Testis (tissue), 3 donors: ENCODE data around the gene SCYGR5. TPM values are rescaled to one million over a fixed set of nuclear protein-coding genes. Genes with fewer than 3 reads are reported as not detected.

ENCODE experiments used
- DNase-seq: peaks from one replicate; pipeline ENCODE4 v3.0.0-alpha.2; 2019
- H3K27ac ChIP-seq, 2 donors: fragments of 200-600 bp; sonication (generic); one replicate each; pipeline ENCODE4 v1.5.1; 2019
- H3K27me3 ChIP-seq: fragments of 200-600 bp; sonication (generic); one replicate; pipeline ENCODE4 v1.5.1; 2019
- H3K36me3 ChIP-seq: fragments of 200-600 bp; sonication (generic); one replicate; pipeline ENCODE4 v1.5.1; 2017; ENCODE audit warnings: low read depth; ENCODE audit errors: missing control alignments
- H3K4me1 ChIP-seq: fragments of 200-600 bp; sonication (generic); one replicate; pipeline ENCODE4 v1.5.1; 2019
- H3K4me3 ChIP-seq, 2 donors: fragments of 200-600 bp; sonication (generic); one replicate each; pipeline ENCODE4 v1.5.1; 2017 to 2019
- H3K9me3 ChIP-seq: fragments of 200-600 bp; sonication (generic); one replicate; pipeline ENCODE4 v1.5.1; 2017
- CTCF ChIP-seq, 3 experiments: fragments of 450-650 bp in 2 of 3; fragments of 200-600 bp in 1 of 3; sonication (generic) in 1 of 3; IDR thresholded peaks; one replicate each; pipeline ENCODE4 v1.5.1; 2016 to 2019; ENCODE audit warnings: antibody characterized with exemption in 3 of 3, mild to moderate bottlenecking in 2 of 3, moderate library complexity in 1 of 3
- POLR2A ChIP-seq: fragments of 450-650 bp; IDR thresholded peaks from one replicate; pipeline ENCODE4 v1.6.1; 2017; ENCODE audit warnings: antibody characterized with exemption, mild to moderate bottlenecking, moderate library complexity
- WGBS, 2 donors: methylation state at CpG; one replicate each; pipeline ENCODE4 v1.1.5; 2018; 5-methylcytosine and 5-hydroxymethylcytosine counted together
- intact Hi-C: fragments of 100-400 bp; cut with DNase I; formaldehyde crosslinking; loops from one replicate; pipeline ENCODE4 v1.15.1; 2023; ENCODE audit warnings: low total_unique reads
- polyA plus RNA-seq: library from polyadenylated mRNA; stranded (reverse); fragments of 350-450 nt; fragmentation: Illumina TruSeq; extraction: RNeasy Lipid Tissue Mini Kit (QIAGEN cat#74804); gene quantifications from one replicate; pipeline ENCODE4 v1.2.3, GENCODE V29; 2014; ENCODE audit warnings: low read depth, low replicate concordance; ENCODE audit not compliant: insufficient read depth
- total RNA-seq, 2 donors: library from RNA; depleted of rRNA; stranded (reverse); fragments of >200 nt; gene quantifications; one replicate each; pipeline ENCODE4 v1.2.3, GENCODE V29; 2016

Gene SCYGR5
- total and polyA plus RNA-seq, 3 donors from 2014 or later = not detected

DNA sequence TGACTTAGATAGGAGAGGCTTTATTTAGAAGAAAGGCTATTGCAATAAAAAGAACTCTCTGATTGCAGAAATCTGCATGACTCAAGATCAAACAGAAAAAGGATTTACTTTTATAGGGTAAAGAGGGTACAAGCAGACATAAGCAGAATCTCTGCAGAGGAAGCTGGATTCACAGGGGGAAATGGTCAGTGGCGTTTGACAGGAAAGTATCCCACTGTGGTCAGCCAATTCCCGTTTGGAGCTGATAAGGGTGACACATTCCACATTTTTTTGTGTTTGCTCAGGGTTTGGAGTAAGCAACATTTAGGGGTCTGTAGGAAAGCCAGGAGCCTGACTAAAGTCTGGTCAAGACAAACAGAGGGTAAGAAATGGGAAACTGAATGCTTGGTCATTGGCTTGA lies 23.9 kb upstream of the SCYGR5 start:
- Histone ChIP-seq H3K9me3 (no peaks in the 10 kb centered on the region), H3K27me3 (no peaks in the 10 kb centered on the region), H3K4me3 (no peak overlapping the region), H3K4me1 (no peaks in the 10 kb centered on the region), H3K27ac (no peak overlapping the region), H3K36me3 (no peaks in the 10 kb centered on the region)
- no peak for DNase-seq
- WGBS, 2 donors = 28 to 37% methylated on average over 2 of the region's 2 CpGs
- no peak for TF ChIP-seq POLR2A
- no peak for TF ChIP-seq CTCF (IDR thresholded peaks at IDR 0.05)
- intact Hi-C loops = no loop called here

DNA sequence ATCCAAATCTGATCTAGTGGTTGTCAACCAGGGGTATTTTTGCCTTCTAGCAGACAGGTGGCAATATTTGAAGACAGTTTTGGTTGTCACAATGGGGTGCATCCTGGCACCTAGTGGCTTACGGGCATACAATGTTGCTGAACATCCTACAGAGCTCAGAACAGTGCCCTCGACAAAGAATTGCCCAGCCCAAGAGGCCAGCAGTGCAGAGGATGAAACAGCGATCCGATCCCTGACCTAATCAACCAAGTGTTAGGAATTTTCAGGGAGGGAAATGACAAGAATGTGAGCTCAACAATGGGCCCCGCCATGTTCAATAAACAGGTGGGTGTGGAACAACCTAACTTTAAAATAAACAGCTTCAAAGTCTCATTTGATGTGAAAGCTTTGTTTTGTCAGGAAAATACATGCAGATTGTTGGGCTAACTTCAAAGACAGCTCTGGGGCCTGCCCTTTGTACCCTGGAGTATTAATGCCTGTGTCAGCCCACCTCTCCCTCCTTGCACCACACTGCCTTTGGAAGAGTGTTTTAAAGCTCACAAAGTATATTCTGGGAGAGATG lies 22.5 kb upstream of the SCYGR5 start:
- Histone ChIP-seq H3K9me3 (no peaks in the 10 kb centered on the region), H3K27me3 (no peaks in the 10 kb centered on the region), H3K36me3 (no peaks in the 10 kb centered on the region), H3K4me1 (no peaks in the 10 kb centered on the region), H3K4me3 (no peak overlapping the region), H3K27ac (no peak overlapping the region)
- intact Hi-C loops = no loop called here
- TF ChIP-seq CTCF (IDR thresholded peaks at IDR 0.05) (no peak), POLR2A (no peak)
- DNase-seq = no peak
- WGBS, 2 donors = 81 to 86% methylated on average over 5 of the region's 5 CpGs

- no peak for DNase-seq
- intact Hi-C loops = no loop called here
These were observed 13.2 kb upstream of the SCYGR5 start for GRCh38 chr2:227653419-227653818.

GRCh38 chr2:227654426-227654825 lies 12.2 kb upstream of the SCYGR5 start:
- 64 to 67% methylated on average over 1 of the region's 1 CpG for WGBS, 2 donors

More at GRCh38 chr2:227653419-227653818, 13.2 kb upstream of the SCYGR5 start:
- 35 to 69% methylated on average over 4 of the region's 4 CpGs for WGBS, 2 donors
- Histone ChIP-seq H3K4me1 (no peaks in the 10 kb centered on the region), H3K27ac (no peak overlapping the region), H3K9me3 (no peaks in the 10 kb centered on the region), H3K27me3 (no peaks in the 10 kb centered on the region), H3K36me3 (no peaks in the 10 kb centered on the region), H3K4me3 (no peak overlapping the region)
- TF ChIP-seq POLR2A = no peak
- TF ChIP-seq CTCF (IDR thresholded peaks at IDR 0.05) = no peak

More at GRCh38 chr2:227654426-227654825, 12.2 kb upstream of the SCYGR5 start:
- intact Hi-C loops = no loop called here
- no peak overlapping the region for H3K4me3 ChIP-seq
- no peaks in the 10 kb centered on the region for H3K27me3 ChIP-seq
- H3K9me3 ChIP-seq = no peaks in the 10 kb centered on the region
- H3K27ac ChIP-seq = no peak overlapping the region
- TF ChIP-seq POLR2A = no peak
- no peak for TF ChIP-seq CTCF (IDR thresholded peaks at IDR 0.05)
- no peaks in the 10 kb centered on the region for H3K36me3 ChIP-seq
- no peak for DNase-seq
- H3K4me1 ChIP-seq = no peaks in the 10 kb centered on the region
